Keratinocyte (primary cell): ENCODE measurements around the gene LUZP4.

Source experiments
- EZH2 ChIP-seq: IDR thresholded peaks from one replicate; pipeline ENCODE4 v1.6.1; 2012; ENCODE audit warnings: inconsistent platforms, mild to moderate bottlenecking, low read length, moderate library complexity
- TF ChIP-seq, protein P1 (sequence below), 3 experiments: IDR thresholded peaks in 1 of 3; conservative IDR thresholded peaks in 1 of 3; optimal IDR thresholded peaks in 1 of 3; 2 replicates in 2 of 3; 3 replicates in 1 of 3; pipeline versions ENCODE3 to v1.5.1; 2011; ENCODE audit warnings: low read length in 3 of 3, mild to moderate bottlenecking in 3 of 3, moderate library complexity in 2 of 3, control low read depth in 1 of 3, inconsistent platforms in 1 of 3; ENCODE audit not compliant: insufficient read depth in 2 of 3; ENCODE audit errors: extremely low read depth in 1 of 3

DNA sequence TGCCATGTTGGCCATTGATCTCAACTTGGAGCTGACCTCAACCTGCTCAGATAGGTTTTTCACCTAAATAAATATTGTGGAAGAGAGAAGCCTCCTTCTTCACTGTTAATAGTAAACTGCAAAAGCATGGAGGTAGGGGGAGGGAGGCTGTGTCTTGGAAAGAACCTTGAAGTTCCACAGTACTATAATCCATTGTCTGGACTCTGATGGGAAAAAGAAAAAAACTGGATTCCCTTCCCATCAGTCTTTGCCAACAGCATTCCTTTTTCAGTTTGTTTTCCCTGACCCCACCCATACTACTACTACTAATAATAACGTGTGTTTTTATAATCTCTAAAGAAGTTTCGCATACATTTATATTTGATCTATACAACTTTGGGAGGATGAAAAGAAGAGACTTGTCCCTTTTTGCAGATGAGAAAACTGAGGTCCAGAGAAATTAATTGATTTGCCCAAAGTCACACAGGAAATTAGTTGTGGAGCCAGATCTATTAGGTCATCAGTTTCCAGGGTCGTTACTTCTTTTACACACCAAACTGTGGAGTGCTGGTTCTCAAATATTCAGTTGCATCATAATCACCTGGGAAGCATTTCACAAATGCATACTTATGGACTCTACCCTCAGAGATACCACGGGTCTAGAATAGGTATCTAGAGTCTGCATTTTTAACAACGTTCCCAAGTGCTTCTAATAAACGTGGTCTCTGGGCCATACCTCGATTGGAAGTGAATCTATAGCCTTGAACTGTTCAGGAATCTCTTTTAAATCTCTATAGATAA lies 59.1 kb downstream of the LUZP4 start:
- TF ChIP-seq, protein P1, sequence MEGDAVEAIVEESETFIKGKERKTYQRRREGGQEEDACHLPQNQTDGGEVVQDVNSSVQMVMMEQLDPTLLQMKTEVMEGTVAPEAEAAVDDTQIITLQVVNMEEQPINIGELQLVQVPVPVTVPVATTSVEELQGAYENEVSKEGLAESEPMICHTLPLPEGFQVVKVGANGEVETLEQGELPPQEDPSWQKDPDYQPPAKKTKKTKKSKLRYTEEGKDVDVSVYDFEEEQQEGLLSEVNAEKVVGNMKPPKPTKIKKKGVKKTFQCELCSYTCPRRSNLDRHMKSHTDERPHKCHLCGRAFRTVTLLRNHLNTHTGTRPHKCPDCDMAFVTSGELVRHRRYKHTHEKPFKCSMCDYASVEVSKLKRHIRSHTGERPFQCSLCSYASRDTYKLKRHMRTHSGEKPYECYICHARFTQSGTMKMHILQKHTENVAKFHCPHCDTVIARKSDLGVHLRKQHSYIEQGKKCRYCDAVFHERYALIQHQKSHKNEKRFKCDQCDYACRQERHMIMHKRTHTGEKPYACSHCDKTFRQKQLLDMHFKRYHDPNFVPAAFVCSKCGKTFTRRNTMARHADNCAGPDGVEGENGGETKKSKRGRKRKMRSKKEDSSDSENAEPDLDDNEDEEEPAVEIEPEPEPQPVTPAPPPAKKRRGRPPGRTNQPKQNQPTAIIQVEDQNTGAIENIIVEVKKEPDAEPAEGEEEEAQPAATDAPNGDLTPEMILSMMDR (optimal IDR thresholded peaks at IDR 0.05 in 1 of 3, IDR thresholded peaks at IDR 0.05 in 1 of 3, conservative IDR thresholded peaks at IDR 0.05 in 1 of 3; ENCODE audit: extremely low read depth in 1 of 3, insufficient read depth in 2 of 3, low read length in 3 of 3), result no peak
- no peak for TF ChIP-seq EZH2
